GM19238 (cell line): Measurements from ENCODE around the gene DPEP2NB.
"Not testable (repeated sequence)": the region's sequence is repeated elsewhere in the genome, so short reads cannot be mapped to it uniquely, and the experiment has no call there.

Source experiments
- DNase-seq: peaks from one replicate; pipeline ENCODE4 v3.0.0; 2011; ENCODE audit warnings: low spot score; ENCODE audit not compliant: insufficient read length

The DPEP2NB gene

GRCh38 chr16:67982011-67982696 is 33.6 kb downstream of the DPEP2NB start:
- no peak for DNase-seq

- no peak for DNase-seq
Measured at GRCh38 chr16:67979955-67980678, 35.6 kb downstream of the DPEP2NB start, which contains the start of gene DPEP3. TSS of gene DPEP3 (minus strand) at chr16:67980499. CDS start at chr16:67980380, 119 bp downstream.

- no peak for DNase-seq
Measured at GRCh38 chr16:67977469-67978227, 38.1 kb downstream of the DPEP2NB start.

GRCh38 chr16:67977005-67977404 is 38.7 kb downstream of the DPEP2NB start:
- DNase-seq: no peak

- no peak for DNase-seq
Measured at GRCh38 chr16:67976205-67976604, 39.5 kb downstream of the DPEP2NB start.

- DNase-seq: no peak
Measured at GRCh38 chr16:67975321-67976105, 40.2 kb downstream of the DPEP2NB start.

GRCh38 chr16:67972285-67972684 is 43.4 kb downstream of the DPEP2NB start:
- DNase-seq: not testable (repeated sequence)

- no peak for DNase-seq
Measured at GRCh38 chr16:67971111-67971510, 44.6 kb downstream of the DPEP2NB start.

- peak; percentile 35 for DNase-seq
Measured at GRCh38 chr16:67969254-67970039, 46.3 kb downstream of the DPEP2NB start.

- DNase-seq: peak; percentile 98
Measured at GRCh38 chr16:67968400-67969253, 47.1 kb downstream of the DPEP2NB start, which contains the start of gene SLC12A4. TSS of gene SLC12A4 (minus strand) at chr16:67968637. CDS start at chr16:67968553, 84 bp downstream.

GRCh38 chr16:67967958-67968399 is 47.7 kb downstream of the DPEP2NB start:
- DNase-seq: peak; percentile 58

GRCh38 chr16:67967183-67967957 is 48.3 kb downstream of the DPEP2NB start:
- DNase-seq: peak; percentile 36

GRCh38 chr16:67966549-67967182 is 49.0 kb downstream of the DPEP2NB start:
- no peak for DNase-seq

GRCh38 chr16:67965668-67966548 is 49.8 kb downstream of the DPEP2NB start:
- DNase-seq: no peak

- no peak for DNase-seq
Measured at GRCh38 chr16:67964477-67965131, 51.1 kb downstream of the DPEP2NB start.

GRCh38 chr16:67963662-67964321 is 51.9 kb downstream of the DPEP2NB start:
- no peak for DNase-seq
